T-helper 17 cell (primary cell): ENCODE data around the gene PSMD13. TPM values are rescaled to one million over a fixed set of nuclear protein-coding genes. Genes with fewer than 3 reads are reported as not detected.
"Not testable (repeated sequence)": the region's sequence is repeated elsewhere in the genome, so short reads cannot be mapped to it uniquely, and the experiment has no call there.

Experiments
- ATAC-seq: fragments of 150-1000 bp; cut with Tn5 transposase; 2 replicates; pipeline ENCODE4 v1.10.0; 2021; ENCODE audit warnings: mild to moderate bottlenecking, moderate library complexity
- DNase-seq, 3 donors: peaks; one replicate each; pipeline versions ENCODE4 v3.0.0 to v3.0.0-alpha.2; 2020 to 2021
- H3K9me3 ChIP-seq: one replicate; pipeline ENCODE4 v1.7.0; 2013; ENCODE audit warnings: low read length, mild to moderate bottlenecking; ENCODE audit not compliant: control insufficient read depth, poor library complexity, severe bottlenecking
- H3K27ac Mint-ChIP-seq: one replicate; pipeline ENCODE4 v1.8.0; 2022; ENCODE audit warnings: mild to moderate bottlenecking, moderate library complexity, mixed read lengths
- H3K27me3 Mint-ChIP-seq: one replicate; pipeline ENCODE4 v1.8.0; 2022; ENCODE audit warnings: mixed read lengths
- H3K36me3 Mint-ChIP-seq: one replicate; pipeline ENCODE4 v1.8.0; 2022; ENCODE audit warnings: low read depth, mixed read lengths
- H3K4me1 Mint-ChIP-seq: one replicate; pipeline ENCODE4 v1.8.0; 2022; ENCODE audit warnings: mild to moderate bottlenecking, mixed read lengths
- H3K4me3 Mint-ChIP-seq: one replicate; pipeline ENCODE4 v1.8.0; 2022; ENCODE audit warnings: mild to moderate bottlenecking, moderate library complexity, mixed read lengths
- total RNA-seq, 4 donors: library from RNA in 2 of 4; stranded (reverse) in 2 of 4; gene quantifications; one replicate each; pipeline ENCODE4 v1.2.3 and lab custom pipeline; 2022 to 2026

Gene PSMD13
- total RNA-seq (10 to 100 TPM; 60.6 to 63.6 TPM), total RNA-seq (lab: John Stamatoyannopoulos, UW) (51.3 to 95.6 reads per million in 2 donors)

GRCh38 chr11:236774-237767 is at the start of gene PSMD13:
Gene PSMD13, plus strand, starts transcription at chr11:236976. Its CDS starts 74 bp downstream, at chr11:237050.
- Mint-ChIP-seq H3K4me3 (peak within 1 kb of the TSS; percentile 96), H3K27ac (peak within 1 kb of the TSS; percentile 98), H3K4me1 (peaks cover 36% of the 10 kb centered on the region), H3K27me3 (no peaks in the 10 kb centered on the region), H3K36me3 (peaks cover 5% of the 10 kb centered on the region)
- H3K9me3 ChIP-seq = no peaks in the 10 kb centered on the region
- ATAC-seq (peak; percentile 86), DNase-seq (peak; percentile 82 to 83 (median 83))

- not testable (repeated sequence) for H3K36me3 Mint-ChIP-seq, H3K4me1 Mint-ChIP-seq, H3K27me3 Mint-ChIP-seq, H3K4me3 Mint-ChIP-seq, H3K27ac Mint-ChIP-seq, H3K9me3 ChIP-seq
- peak in 1 of 3 donors; percentile 14 for DNase-seq
- peak; percentile 7 for ATAC-seq
Measured at GRCh38 chr11:189200-189783, 47.5 kb upstream of the PSMD13 start.

GRCh38 chr11:189843-190311 is 46.9 kb upstream of the PSMD13 start:
- H3K27ac Mint-ChIP-seq, H3K36me3 Mint-ChIP-seq, H3K4me3 Mint-ChIP-seq, H3K4me1 Mint-ChIP-seq, H3K9me3 ChIP-seq, H3K27me3 Mint-ChIP-seq: not testable (repeated sequence)
- peak in 2 of 3 donors; percentile 38 to 47 for DNase-seq
- ATAC-seq = peak; percentile 71

- H3K36me3 Mint-ChIP-seq, DNase-seq, H3K9me3 ChIP-seq, ATAC-seq, H3K27me3 Mint-ChIP-seq, H3K4me3 Mint-ChIP-seq, H3K27ac Mint-ChIP-seq, H3K4me1 Mint-ChIP-seq: not testable (repeated sequence)
Measured at GRCh38 chr11:190546-190945, 46.2 kb upstream of the PSMD13 start.

- H3K36me3 Mint-ChIP-seq, H3K9me3 ChIP-seq, H3K27me3 Mint-ChIP-seq, H3K4me1 Mint-ChIP-seq, H3K27ac Mint-ChIP-seq: not testable (repeated sequence)
- ATAC-seq (peak; percentile 65), DNase-seq (peak in 1 of 3 donors; percentile 31)
- H3K4me3 Mint-ChIP-seq = peak overlapping the region; percentile 55
Measured at GRCh38 chr11:191490-192478, 45.0 kb upstream of the PSMD13 start.

GRCh38 chr11:192674-193128 is 44.1 kb upstream of the PSMD13 start, which contains the start of gene SCGB1C1:
Gene SCGB1C1, plus strand, starts transcription at chr11:193078. Its CDS starts 22 bp downstream, at chr11:193100.
- ATAC-seq, H3K4me1 Mint-ChIP-seq, H3K27ac Mint-ChIP-seq, DNase-seq, H3K27me3 Mint-ChIP-seq, H3K9me3 ChIP-seq, H3K36me3 Mint-ChIP-seq: not testable (repeated sequence)
- H3K4me3 Mint-ChIP-seq = peak within 1 kb of the TSS; percentile 55

GRCh38 chr11:193481-193880 is 43.3 kb upstream of the PSMD13 start:
- not testable (repeated sequence) for H3K4me1 Mint-ChIP-seq, H3K27me3 Mint-ChIP-seq, H3K27ac Mint-ChIP-seq, H3K36me3 Mint-ChIP-seq, ATAC-seq, H3K4me3 Mint-ChIP-seq, H3K9me3 ChIP-seq, DNase-seq

GRCh38 chr11:196786-197731 is 39.7 kb upstream of the PSMD13 start:
- Mint-ChIP-seq H3K4me1 (peaks cover 11% of the 10 kb centered on the region), H3K27me3 (no peaks in the 10 kb centered on the region), H3K36me3 (no peaks in the 10 kb centered on the region), H3K4me3 (no peak overlapping the region), H3K27ac (no peak overlapping the region)
- H3K9me3 ChIP-seq = no peaks in the 10 kb centered on the region
- ATAC-seq (no peak), DNase-seq (no peak)

- Mint-ChIP-seq H3K27me3 (no peaks in the 10 kb centered on the region), H3K27ac (no peak overlapping the region), H3K4me3 (no peak overlapping the region), H3K36me3 (no peaks in the 10 kb centered on the region), H3K4me1 (peaks cover 14% of the 10 kb centered on the region)
- no peaks in the 10 kb centered on the region for H3K9me3 ChIP-seq
- DNase-seq = no peak
- no peak for ATAC-seq
Measured at GRCh38 chr11:197741-198235, 39.0 kb upstream of the PSMD13 start.

GRCh38 chr11:198236-198806 is 38.5 kb upstream of the PSMD13 start:
- H3K27me3 Mint-ChIP-seq = no peaks in the 10 kb centered on the region
- no peaks in the 10 kb centered on the region for H3K36me3 Mint-ChIP-seq
- ATAC-seq (no peak), DNase-seq (no peak)
- H3K9me3 ChIP-seq = no peaks in the 10 kb centered on the region
- H3K4me3 Mint-ChIP-seq = no peak overlapping the region
- peaks cover 20% of the 10 kb centered on the region for H3K4me1 Mint-ChIP-seq
- no peak overlapping the region for H3K27ac Mint-ChIP-seq

- no peak for ATAC-seq
Measured at GRCh38 chr11:199004-199581, 37.7 kb upstream of the PSMD13 start.

More at GRCh38 chr11:199004-199581, 37.7 kb upstream of the PSMD13 start:
- H3K4me1 Mint-ChIP-seq = peaks cover 27% of the 10 kb centered on the region
- H3K36me3 Mint-ChIP-seq = peaks cover 3% of the 10 kb centered on the region
- no peak for DNase-seq
- no peak overlapping the region for H3K27ac Mint-ChIP-seq
- H3K27me3 Mint-ChIP-seq = no peaks in the 10 kb centered on the region
- no peak overlapping the region for H3K4me3 Mint-ChIP-seq
- no peaks in the 10 kb centered on the region for H3K9me3 ChIP-seq
